HG02973 (cell line): ENCODE results near the gene SETX.

Experiments
- ATAC-seq: cut with Tn5 transposase; IDR thresholded peaks from one replicate; pipeline ENCODE4 v1.9.1; 2021; ENCODE audit warnings: moderate library complexity; ENCODE audit not compliant: unreplicated experiment

Gene SETX

GRCh38 chr9:132364068-132364467 lies 9.3 kb upstream of the SETX start:
- no peak for ATAC-seq

GRCh38 chr9:132357764-132358163 lies 3.0 kb upstream of the SETX start:
- ATAC-seq = no peak

- ATAC-seq = no peak
Observed at GRCh38 chr9:132356324-132356924, 1.6 kb upstream of the SETX start.

GRCh38 chr9:132351404-132352045 lies 3.3 kb downstream of the SETX start:
- no peak for ATAC-seq

GRCh38 chr9:132350861-132351315 lies 3.9 kb downstream of the SETX start:
- ATAC-seq = no peak

GRCh38 chr9:132348676-132349075 lies 6.1 kb downstream of the SETX start:
- ATAC-seq = no peak

- ATAC-seq = no peak
Observed at GRCh38 chr9:132346177-132346576, 8.6 kb downstream of the SETX start.

- no peak for ATAC-seq
Observed at GRCh38 chr9:132341177-132341840, 13.5 kb downstream of the SETX start.

GRCh38 chr9:132334364-132334763 lies 20.4 kb downstream of the SETX start:
- no peak for ATAC-seq

GRCh38 chr9:132333556-132333955 lies 21.2 kb downstream of the SETX start:
- ATAC-seq = no peak

GRCh38 chr9:132328580-132328979 lies 26.2 kb downstream of the SETX start:
- no peak for ATAC-seq

GRCh38 chr9:132327537-132327936 lies 27.2 kb downstream of the SETX start:
- no peak for ATAC-seq

- no peak for ATAC-seq
Observed at GRCh38 chr9:132324425-132324824, 30.4 kb downstream of the SETX start.

GRCh38 chr9:132319421-132320110 lies 35.2 kb downstream of the SETX start:
- no peak for ATAC-seq

GRCh38 chr9:132312873-132313272 lies 41.9 kb downstream of the SETX start:
- no peak for ATAC-seq

- no peak for ATAC-seq
Observed at GRCh38 chr9:132312426-132312825, 42.4 kb downstream of the SETX start.

GRCh38 chr9:132311978-132312377 lies 42.8 kb downstream of the SETX start:
- no peak for ATAC-seq

- ATAC-seq = no peak
Observed at GRCh38 chr9:132309056-132309455, 45.7 kb downstream of the SETX start.

- ATAC-seq = no peak
Observed at GRCh38 chr9:132301521-132301920, 53.3 kb downstream of the SETX start.

GRCh38 chr9:132299221-132299620 lies 55.6 kb downstream of the SETX start:
- no peak for ATAC-seq

GRCh38 chr9:132295181-132295580 lies 59.6 kb downstream of the SETX start:
- no peak for ATAC-seq
